ENCODE results near the gene MYCN. TPM values are rescaled to one million over a fixed set of nuclear protein-coding genes. Genes with fewer than 3 reads are reported as not detected.
"Not testable (repeated sequence)": the region's sequence is repeated elsewhere in the genome, so short reads cannot be mapped to it uniquely, and the experiment has no call there.

Gene MYCN
- total RNA-seq, 2 donors from 2014 or later: not detected

DNA sequence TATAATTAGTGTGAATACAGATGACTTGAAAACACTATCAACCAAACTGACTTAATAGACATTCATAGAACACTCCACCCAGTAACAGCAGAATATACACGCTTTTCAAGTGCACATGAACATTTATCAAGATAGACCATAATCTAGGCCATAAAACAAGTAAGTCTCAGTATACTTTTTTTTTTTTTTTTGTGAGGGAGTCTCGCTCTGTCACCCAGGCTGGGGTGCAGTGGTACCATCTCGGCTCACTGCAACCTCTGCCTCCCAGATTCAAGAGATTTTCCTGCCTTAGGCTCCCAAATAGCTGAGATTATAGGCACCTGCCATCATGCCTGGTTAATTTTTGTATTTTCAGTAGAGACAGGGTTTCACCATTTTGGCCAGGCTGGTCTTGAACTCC lies 36.4 kb upstream of the MYCN start:
- H3K36me3 Mint-ChIP-seq; ATAC-seq; H3K9me3 Mint-ChIP-seq; DNase-seq (ENCODE audit: low spot score in 2 of 2); H3K27ac Mint-ChIP-seq: not testable (repeated sequence)

DNA sequence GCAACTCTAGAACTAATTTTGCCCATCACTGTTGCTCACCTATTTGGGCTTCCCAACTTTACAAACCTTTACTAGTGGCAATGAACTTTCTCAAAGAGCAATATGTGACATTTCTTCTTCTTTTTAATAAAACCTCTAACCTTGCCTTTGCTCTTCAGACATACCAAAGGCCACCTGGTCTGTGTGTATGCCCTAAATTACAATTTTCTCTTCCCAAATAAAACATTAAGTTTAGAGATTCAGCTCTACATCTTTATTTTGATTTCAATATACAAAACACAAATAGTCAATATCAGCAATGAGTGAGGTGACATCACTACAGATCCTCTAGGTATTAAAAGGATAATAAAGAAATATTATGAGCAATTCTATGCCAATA lies 35.1 kb upstream of the MYCN start:
- DNase-seq (ENCODE audit: low spot score in 2 of 2): no peak
- Mint-ChIP-seq H3K36me3 (no peaks in the 10 kb centered on the region), H3K9me3 (peaks cover 4 to 5% of the 10 kb centered on the region in 2 donors), H3K27ac (no peak overlapping the region)
- ATAC-seq: no peak

DNA sequence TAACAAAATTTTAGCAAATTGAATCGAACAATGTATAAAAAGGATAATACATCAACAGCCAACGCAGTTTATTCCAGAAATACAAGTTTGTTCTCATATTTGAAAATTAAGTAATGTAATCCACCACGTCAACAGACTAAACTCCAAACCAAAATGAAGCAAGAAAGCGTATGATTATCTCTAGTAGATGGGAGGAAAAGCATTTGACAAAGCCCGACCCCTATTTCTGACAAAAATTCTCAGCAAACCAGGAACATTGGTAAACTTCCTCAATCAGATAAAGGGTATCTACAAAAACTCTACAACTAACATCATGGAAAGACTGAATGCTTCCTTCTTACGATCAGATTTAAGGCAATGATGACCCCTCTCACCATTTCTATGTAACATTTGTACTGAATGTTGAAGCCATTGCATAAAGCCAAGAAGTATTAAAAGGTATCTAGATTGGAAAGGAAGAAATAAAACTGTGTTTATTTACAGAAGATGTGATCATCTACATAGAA lies 34.3 kb upstream of the MYCN start:
- ATAC-seq (no peak), DNase-seq (ENCODE audit: low spot score in 2 of 2) (no peak)
- Mint-ChIP-seq H3K36me3 (no peaks in the 10 kb centered on the region), H3K9me3 (peaks cover 4% of the 10 kb centered on the region in 2 donors), H3K27ac (no peak overlapping the region)

DNA sequence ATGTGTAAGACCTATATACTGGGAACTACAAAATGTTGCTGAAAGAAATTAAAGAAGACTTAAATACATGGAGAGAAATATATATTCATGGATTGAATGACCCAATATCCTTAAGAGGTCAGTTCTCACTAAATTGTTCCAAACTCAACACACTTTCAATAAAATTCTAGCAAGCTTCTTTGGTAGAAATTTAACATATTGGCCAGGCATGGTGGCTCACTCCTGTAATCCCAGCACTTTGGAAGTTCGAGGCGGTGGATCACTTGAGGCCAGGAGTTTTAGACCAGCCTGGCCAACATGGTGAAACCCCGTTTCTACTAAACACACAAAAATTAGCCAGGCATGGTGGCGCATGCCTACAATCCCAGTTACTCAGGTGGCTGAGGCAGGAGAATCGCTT lies 33.6 kb upstream of the MYCN start:
- H3K27ac Mint-ChIP-seq: no peak overlapping the region
- H3K36me3 Mint-ChIP-seq: no peaks in the 10 kb centered on the region
- ATAC-seq (no peak), DNase-seq (ENCODE audit: low spot score in 2 of 2) (no peak)
- no peaks in the 10 kb centered on the region for H3K9me3 Mint-ChIP-seq

DNA sequence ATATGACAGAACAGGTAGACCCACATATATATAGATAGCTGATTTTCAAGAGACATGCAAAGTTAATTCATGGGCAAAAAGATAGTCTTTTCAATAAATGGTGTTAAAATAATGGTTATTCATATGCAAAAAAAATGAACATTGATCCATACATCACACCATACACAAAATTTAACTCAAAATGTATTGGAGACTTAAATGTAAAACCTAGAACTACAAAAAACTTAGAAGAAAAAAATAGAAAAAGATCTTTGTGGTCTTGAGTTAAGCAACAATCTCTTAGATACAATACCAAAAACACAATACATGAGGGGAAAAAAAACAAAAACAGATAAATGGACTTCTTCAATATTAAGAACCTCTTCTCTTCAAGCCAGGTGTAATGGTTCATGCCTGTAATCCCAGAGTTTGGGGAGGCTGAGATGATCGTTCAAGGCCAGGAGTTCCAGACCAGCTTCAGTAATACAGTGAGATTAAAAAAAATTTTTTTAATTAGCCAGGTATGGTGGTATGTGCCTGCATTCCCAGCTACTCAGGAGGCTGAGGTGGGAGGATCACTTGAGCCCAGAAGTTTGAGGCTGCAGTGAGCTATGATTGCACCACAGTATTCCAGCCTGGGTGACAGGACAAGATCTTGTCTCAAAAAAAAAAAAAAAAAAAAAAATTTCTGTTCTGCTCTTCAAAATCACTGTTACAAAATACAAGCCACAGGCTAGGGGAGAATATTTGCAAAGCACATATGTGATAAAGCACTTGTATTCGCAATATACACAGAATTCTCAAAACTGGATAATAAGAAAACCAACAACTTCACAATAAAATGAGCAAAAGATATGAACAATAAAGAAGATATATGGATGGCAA lies 32.7 kb upstream of the MYCN start:
- DNase-seq (ENCODE audit: low spot score in 2 of 2): no peak
- no peaks in the 10 kb centered on the region for H3K9me3 Mint-ChIP-seq
- ATAC-seq: no peak
- H3K36me3 Mint-ChIP-seq: no peaks in the 10 kb centered on the region
- H3K27ac Mint-ChIP-seq: no peak overlapping the region

DNA sequence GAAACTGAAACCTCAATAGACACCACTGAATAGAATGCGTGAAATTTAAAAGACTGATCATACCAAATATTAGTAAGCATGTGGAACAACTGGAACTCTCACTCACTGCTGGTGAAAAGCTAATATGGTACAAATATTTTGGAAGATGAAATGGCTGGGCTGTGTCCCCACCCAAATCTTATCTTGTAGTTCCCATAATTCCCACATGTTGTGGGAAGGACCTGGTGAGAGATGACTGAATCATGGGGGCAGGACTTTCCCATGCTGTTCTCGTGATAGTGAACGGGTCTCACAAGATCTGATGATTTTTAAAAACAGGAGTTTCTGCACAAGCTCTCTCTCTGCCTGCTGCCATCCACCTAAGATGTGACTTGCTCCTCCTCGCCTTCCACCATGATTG lies 32.0 kb upstream of the MYCN start:
- H3K36me3 Mint-ChIP-seq: no peaks in the 10 kb centered on the region
- H3K27ac Mint-ChIP-seq: no peak overlapping the region
- no peak for DNase-seq (ENCODE audit: low spot score in 2 of 2)
- H3K9me3 Mint-ChIP-seq: no peaks in the 10 kb centered on the region
- ATAC-seq: no peak

DNA sequence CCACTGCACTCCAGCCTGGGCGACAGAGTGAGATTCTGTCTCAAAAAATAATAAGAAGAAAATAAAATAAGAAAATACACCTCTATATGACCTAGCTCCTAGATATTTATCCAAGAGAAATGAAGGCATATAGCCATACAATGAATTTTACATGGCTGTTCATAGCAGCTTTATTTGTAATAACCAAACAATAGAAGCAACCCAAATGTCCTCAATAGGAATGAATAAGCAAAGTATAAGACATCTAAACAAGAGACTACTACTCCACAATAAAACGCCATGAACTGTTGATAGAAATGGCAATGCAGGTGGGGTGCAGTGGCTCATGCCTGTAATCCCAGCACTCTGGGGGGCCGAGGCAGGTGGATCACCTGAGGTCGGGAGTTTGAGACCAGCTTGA lies 31.2 kb upstream of the MYCN start:
- H3K27ac Mint-ChIP-seq: no peak overlapping the region
- ATAC-seq (no peak), DNase-seq (ENCODE audit: low spot score in 2 of 2) (no peak)
- H3K36me3 Mint-ChIP-seq: no peaks in the 10 kb centered on the region
- H3K9me3 Mint-ChIP-seq: no peaks in the 10 kb centered on the region

DNA sequence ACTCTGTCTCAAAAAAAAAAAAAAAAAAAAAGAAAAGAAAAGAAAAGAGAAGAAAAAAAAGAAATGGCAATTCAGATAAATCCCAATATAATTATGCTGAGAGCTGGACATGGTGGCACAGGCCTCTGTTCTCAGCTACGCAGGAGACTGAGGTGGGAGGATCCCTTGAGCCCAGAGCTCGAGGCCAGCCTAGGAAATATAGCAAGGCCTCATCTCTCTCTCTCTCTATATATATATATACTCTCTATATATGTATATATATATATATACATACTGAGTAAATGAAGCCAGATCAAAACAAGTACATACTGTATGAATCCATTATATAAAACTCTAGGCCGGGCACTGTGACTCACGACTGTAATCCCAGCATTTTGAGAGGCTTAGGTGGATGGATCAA lies 30.6 kb upstream of the MYCN start:
- no peak overlapping the region for H3K27ac Mint-ChIP-seq

DNA sequence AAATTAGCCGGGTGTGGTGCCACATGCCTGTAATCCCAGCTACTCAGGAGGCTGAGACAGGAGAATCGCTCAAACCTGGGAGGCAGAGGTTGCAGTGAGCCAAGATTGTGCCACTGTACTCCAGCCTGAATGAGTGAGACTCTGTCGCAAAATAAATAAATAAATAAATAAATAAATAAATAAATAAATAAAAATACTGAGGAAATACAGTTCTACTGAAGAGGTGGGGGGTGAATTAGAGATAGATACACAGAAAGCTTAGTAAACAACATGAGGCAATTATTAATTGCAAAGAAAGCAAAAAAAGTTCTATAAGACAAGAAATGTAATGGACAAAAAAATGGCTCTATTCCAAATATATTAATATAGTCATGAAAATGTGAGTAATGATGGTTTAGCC lies 29.1 kb upstream of the MYCN start:
- not testable (repeated sequence) for H3K9me3 Mint-ChIP-seq; DNase-seq (ENCODE audit: low spot score in 2 of 2); H3K27ac Mint-ChIP-seq; H3K36me3 Mint-ChIP-seq; ATAC-seq

More for the DNA sequence above, 30.6 kb upstream of the MYCN start:
- Mint-ChIP-seq H3K9me3 (no peaks in the 10 kb centered on the region), H3K36me3 (no peaks in the 10 kb centered on the region)
- DNase-seq (ENCODE audit: low spot score in 2 of 2) (no peak), ATAC-seq (no peak)

DNA sequence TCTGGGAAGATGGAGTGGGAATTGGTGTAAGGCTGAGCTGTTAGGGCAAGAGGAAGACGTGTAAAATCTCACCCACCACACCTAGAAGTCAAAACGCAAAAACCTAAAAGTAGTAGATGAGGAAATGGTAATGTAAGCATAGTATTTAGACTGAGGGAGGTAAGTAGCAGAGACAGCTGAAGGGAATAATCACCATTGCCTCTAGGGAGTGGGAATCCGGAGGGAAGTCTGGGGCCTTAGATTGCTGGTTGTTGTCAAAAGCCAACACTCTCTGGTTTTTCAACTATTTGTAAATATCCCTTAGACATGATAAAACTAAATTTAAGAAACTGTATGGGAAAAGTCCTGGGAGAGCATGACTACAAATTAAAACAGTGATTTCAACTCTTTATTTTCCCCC lies 28.7 kb upstream of the MYCN start:
- no peaks in the 10 kb centered on the region for H3K9me3 Mint-ChIP-seq
- ATAC-seq (no peak), DNase-seq (ENCODE audit: low spot score in 2 of 2) (no peak)
- H3K36me3 Mint-ChIP-seq: no peaks in the 10 kb centered on the region
- no peak overlapping the region for H3K27ac Mint-ChIP-seq

DNA sequence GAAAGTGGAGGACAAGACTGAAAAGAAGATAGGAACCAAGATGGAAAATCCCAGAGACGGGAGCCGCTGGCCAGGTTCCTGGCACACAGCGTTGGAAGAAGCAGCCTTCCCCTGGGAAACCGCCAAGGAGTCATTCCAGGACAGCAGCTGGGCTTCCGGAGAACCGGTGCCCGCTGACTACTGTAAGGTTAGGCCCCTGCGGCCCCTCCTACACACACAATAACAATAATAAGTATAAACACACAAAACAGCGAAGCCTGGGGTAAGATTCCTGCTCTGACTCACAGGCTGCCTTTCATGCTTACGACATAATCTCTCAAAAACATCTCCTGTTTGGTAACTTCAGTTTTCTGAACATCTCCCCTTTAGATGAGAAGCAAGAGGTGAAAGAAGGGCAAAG lies 28.1 kb upstream of the MYCN start:
- no peak for DNase-seq (ENCODE audit: low spot score in 2 of 2)
- no peak overlapping the region for H3K27ac Mint-ChIP-seq
- H3K36me3 Mint-ChIP-seq: no peaks in the 10 kb centered on the region
- H3K9me3 Mint-ChIP-seq: no peaks in the 10 kb centered on the region
- no peak for ATAC-seq

DNA sequence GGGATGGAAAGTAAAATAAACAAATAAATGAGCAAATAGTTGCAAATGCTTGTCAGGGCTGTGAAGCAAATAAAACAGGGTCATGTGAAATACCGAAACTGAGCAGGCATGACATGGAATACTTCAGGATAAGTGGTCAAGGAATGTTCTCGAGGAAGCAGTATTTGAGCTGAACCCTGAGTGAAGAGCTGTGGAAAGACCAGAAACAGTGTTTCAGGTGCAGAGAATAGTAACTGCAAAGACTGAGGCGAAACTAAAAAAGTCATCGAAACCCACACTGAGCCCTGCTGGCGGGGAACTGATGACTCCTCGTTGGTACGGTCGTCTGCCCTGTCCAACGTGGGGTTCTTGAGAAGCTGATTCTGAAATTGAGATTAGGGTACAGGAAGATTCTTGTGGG lies 27.2 kb upstream of the MYCN start:
- H3K27ac Mint-ChIP-seq: no peak overlapping the region
- ATAC-seq (no peak), DNase-seq (ENCODE audit: low spot score in 2 of 2) (no peak)
- H3K9me3 Mint-ChIP-seq: no peaks in the 10 kb centered on the region
- H3K36me3 Mint-ChIP-seq: no peaks in the 10 kb centered on the region

DNA sequence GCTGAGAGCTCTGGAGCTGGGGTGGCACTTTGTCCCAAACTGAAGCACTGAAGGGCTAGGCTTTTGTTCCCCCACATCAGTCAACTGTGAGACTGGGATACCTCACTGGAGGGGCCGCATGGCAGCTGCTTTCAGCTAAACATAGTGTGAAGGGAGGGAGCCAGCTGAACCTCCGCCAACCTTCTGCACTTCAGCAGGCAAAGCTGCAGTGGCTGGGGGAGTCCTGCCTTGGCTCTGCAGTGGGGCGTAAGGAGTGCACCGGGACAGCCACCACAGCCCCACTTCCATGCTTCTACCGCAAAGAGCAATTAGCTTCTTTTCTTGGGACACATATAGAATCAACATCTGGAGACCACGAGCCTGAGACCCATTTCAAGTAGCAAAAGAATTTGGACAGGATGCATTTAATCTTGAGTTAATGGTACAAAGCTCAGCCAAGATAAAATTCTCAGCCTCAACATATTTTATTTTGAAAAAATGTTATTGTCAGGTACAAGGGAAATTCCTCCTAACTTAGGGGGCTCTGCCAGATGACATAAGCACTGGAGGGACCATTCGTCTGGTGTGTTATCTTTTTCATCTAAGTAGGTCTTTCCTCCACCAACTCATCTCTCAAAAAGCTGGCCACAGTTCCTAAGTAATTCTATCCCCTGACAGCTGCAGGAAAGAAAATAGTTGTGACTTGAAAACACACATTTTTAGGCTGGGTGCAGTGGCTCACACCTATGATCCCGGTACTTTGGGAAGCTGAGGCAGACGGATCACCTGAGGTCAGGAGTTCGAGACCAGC lies 25.6 kb upstream of the MYCN start:
- Mint-ChIP-seq H3K27ac (no peak overlapping the region), H3K36me3 (no peaks in the 10 kb centered on the region), H3K9me3 (no peaks in the 10 kb centered on the region)
- no peak for DNase-seq (ENCODE audit: low spot score in 2 of 2)
- no peak for ATAC-seq

DNA sequence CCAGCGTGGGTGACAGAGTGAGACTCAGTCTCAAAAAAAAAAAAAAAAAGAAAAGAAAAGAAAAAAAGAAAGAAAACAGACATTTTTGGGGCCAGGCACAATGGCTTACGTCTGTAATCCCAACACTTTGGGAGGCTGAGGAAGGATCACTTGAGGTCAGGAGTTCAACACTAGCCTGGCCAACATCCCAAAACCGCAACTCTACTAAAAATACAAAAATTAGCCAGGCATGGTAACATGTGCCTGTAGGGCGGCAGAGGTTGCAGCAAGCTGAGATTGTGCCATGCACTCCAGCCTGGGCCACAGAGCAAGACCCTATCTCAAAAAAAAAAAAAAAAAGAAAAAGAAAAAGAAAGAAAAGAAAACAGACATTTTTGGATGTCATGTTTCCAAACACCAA lies 24.8 kb upstream of the MYCN start:
- H3K36me3 Mint-ChIP-seq; H3K27ac Mint-ChIP-seq; ATAC-seq; DNase-seq (ENCODE audit: low spot score in 2 of 2); H3K9me3 Mint-ChIP-seq: not testable (repeated sequence)

DNA sequence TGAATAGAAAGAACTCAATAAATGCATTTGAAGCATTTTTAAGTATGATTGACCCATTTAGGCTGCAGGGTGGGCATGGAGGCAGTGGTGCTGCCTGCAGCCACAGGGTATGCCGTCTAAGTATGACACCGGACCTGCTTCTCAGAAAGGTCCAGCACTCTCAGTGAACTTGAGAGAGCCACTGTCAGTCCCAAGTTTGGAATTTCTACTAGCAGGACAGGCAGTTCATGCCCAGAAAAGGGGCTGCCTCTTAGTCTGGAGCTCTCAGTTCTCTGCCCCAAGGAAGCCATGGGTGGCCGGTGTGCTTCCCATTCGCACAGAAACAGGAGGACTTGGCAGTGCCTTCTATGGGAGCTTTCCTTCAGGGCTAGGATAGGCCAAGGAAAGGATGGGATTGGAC lies 24.0 kb upstream of the MYCN start:
- H3K27ac Mint-ChIP-seq: no peak overlapping the region
- H3K9me3 Mint-ChIP-seq: no peaks in the 10 kb centered on the region
- no peak for DNase-seq (ENCODE audit: low spot score in 2 of 2)
- no peaks in the 10 kb centered on the region for H3K36me3 Mint-ChIP-seq
- ATAC-seq: no peak

DNA sequence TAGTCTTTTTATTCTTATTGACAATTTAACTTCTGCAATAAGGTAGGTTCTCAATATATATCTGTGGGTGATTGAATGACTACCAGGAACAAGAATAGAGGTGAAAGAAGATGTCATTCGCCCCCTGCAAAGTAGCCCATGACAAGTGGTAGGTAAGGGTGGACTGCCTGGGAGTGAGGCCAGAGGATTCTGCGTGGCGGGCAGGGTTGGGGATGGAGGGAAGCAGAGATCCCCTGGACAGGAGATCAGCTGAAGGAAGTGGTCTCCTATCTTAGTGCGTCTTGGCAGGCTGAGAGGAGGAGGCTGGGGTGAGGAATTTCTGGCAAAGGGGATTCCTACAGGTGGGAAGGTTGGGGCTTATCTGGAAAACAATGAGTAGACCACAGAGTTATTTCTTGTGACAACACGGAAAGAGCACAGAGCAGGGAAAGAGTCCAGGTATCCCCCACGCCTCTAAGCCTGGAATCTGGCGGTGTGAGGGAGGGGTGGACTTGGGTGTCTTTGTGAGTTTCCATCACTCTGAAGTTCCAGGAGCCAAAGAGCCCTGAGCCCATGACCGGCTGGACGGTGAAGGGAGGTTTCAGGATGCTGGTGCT lies 21.5 kb upstream of the MYCN start:
- H3K36me3 Mint-ChIP-seq: no peaks in the 10 kb centered on the region
- H3K27ac Mint-ChIP-seq: no peak overlapping the region
- no peak for ATAC-seq
- no peak for DNase-seq (ENCODE audit: low spot score in 2 of 2)
- H3K9me3 Mint-ChIP-seq: no peaks in the 10 kb centered on the region

DNA sequence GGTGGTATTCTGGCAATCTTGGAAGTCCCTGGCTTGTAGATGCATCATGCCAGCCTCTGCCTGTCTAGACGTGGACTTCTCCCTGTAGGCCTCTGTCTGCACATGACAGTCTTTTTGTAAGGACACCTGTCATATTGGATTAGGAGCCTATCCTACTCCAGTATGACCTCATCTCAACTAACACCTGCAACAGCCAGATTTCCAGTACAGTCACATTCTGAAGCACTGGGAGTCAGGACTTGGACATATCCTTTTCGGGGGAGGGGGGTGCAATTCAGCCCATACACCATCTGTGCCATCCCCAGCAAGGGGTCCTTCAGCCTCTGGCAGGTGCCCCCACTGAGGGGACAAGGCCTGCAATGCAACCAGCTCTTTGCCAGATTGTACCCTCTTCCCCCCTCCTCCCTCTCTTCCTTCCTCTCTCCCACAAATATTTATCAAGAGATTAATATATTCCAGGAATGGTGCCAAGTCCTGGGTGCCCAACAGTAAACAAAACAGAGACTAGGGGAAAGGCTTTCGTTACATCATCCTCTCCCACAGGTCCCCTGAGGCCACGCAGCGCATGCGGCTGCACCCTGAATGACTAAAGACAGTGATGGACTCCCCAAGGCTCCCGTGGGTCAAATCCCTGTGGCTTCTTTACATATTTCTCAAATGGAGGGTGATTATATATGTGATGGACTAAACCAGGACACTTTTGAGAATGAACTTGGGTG lies 20.5 kb upstream of the MYCN start:
- Mint-ChIP-seq H3K9me3 (no peaks in the 10 kb centered on the region), H3K36me3 (no peaks in the 10 kb centered on the region), H3K27ac (no peak overlapping the region)
- ATAC-seq (no peak), DNase-seq (ENCODE audit: low spot score in 2 of 2) (no peak)
